HG02970 (cell line): Measurements from ENCODE around the gene GGTLC2.
"Not testable (repeated sequence)": the region's sequence is repeated elsewhere in the genome, so short reads cannot be mapped to it uniquely, and the experiment has no call there.

Source experiments
- ATAC-seq: cut with Tn5 transposase; IDR thresholded peaks from one replicate; pipeline ENCODE4 v1.9.1; 2021; ENCODE audit warnings: mild to moderate bottlenecking, moderate library complexity, moderate number of reproducible peaks; ENCODE audit not compliant: unreplicated experiment, low FRiP score

GGTLC2 gene

DNA sequence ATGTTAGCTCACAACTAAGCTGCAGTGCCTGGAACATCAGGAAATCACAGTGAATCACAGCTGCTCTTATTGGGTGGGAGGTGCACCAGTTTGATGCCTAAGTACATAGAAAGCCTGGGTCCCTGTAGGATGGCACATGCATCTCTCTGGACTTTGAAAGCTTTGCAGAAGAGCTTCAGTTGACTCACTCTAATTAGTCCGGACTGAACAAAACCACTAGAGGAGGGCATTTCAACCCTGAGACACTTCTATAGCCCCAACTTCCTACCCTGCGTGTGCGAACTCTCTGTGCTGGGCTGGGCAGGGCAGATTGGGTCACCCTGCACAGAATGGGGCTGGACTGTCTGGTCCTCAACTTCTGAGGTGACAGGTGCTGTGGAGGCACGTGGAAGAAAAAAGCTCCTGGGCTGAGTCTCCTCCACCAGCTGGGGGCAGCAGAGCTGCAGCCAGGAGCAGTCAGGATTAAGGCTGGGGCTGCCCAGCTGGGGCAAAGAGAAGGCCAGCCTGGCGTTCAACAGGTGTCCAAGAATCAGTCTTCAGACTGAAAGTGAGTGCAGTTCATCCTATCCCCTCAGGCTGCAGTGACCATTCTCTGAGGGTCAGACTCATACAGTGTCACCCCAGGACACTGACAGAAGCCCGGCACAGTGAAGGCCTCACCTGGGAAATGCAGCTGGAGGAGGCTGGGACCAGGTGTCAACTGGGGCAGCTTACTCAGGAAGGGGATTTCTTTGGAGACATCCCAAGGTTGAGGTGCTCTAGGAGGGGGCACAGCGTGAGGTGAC is 22.1 kb downstream of the GGTLC2 start:
- ATAC-seq: no peak

DNA sequence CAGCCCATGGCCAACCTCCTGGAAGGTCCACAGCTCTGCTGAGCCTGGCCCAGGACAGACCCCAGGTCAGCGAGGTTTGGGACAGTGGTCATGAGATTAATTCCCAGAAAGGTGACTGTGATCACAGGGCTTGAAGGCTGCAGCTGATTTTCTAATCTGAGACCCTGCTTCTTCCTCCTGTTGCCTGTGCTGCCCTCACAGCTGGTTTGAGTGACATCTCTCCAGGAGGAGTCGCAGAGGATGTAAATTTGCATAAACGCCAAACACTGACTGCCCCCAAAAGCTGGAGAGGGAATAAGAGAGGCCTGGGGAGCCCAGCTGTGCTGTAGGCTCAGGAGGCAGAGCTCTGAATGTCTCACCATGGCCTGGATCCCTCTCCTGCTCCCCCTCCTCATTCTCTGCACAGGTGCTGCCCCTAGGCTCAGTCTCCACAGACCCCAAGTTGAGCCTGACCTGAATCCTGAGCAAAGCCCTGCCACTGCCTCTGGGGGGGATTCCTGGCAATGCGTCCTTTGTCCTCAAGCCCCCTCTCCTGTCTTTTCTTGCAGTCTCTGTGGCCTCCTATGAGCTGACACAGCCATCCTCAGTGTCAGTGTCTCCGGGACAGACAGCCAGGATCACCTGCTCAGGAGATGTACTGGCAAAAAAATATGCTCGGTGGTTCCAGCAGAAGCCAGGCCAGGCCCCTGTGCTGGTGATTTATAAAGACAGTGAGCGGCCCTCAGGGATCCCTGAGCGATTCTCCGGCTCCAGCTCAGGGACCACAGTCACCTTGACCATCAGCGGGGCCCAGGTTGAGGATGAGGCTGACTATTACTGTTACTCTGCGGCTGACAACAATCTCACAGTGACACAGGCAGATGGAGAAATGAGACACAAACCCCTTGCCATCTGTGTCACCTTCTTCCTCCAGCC is 23.8 kb downstream of the GGTLC2 start:
- no peak for ATAC-seq

DNA sequence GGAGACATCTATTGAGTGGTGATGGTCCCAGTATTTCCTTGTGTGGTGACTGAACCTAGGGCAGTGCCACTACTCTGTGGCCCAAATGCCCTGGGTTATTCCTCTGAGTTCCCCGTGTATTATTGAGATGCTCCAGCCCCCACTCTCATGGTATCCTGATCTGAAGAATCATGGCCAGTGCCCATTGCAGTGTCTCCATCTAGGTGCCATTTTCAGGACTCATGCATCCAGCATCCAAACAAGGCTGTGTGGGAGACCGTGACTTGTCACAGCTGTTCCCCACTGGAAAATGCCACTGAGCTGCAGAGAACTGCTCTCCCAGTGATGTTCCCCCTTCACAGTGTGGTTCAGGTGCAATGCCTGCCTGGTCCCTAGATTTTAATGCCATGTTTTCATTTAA is 24.7 kb downstream of the GGTLC2 start:
- ATAC-seq: no peak

DNA sequence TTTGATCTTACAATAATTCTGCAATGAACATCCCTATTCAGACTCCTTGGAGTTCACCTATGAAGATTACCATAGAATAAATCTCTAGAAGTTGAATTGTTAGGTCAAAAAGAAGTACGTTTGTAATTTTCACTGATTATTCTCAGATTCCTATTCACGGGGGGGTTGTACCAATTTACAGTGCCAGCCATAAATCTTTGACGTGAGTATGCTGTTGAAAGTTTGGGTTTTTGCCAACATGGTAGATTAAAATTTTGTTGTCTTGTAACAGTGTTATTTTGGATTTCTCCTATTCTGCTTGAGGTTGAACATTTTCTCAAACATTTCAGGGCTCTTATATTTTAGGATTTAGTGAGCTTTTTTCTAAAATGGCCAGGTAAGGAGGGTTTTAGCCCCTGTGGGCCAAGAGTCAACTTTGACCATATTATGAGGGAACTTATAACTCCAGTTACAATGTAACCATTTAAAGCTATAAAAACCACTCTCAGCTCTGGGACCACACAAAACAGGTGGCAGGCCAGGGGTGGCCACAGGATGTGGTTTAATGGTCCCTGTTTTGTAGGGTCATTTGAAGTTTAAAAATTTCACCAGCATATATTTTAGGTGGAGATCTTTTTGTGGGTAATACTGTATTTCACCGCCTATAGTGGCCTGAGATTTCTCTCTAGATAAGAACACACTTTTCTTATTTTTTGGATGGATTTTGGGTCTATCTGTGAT is 25.8 kb downstream of the GGTLC2 start:
- no peak for ATAC-seq

DNA sequence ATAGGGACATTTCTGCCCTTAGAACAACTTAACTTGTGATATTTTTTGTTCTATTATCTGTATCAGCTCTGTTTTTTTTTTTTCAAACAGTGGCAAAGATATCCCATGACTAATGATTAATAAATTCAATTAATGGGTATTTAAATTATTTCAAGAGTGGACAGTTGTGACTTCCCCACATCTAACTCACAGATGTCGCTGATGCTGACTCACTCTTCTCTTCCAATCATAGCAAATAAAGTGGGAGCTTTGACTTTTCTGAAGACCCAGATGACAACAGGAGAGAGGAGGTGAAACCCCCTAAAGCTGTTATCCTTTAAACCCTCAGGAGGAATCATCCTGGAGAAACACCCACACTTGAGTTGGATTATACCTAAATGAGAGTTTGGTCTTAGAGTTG is 27.1 kb downstream of the GGTLC2 start:
- ATAC-seq: no peak

DNA sequence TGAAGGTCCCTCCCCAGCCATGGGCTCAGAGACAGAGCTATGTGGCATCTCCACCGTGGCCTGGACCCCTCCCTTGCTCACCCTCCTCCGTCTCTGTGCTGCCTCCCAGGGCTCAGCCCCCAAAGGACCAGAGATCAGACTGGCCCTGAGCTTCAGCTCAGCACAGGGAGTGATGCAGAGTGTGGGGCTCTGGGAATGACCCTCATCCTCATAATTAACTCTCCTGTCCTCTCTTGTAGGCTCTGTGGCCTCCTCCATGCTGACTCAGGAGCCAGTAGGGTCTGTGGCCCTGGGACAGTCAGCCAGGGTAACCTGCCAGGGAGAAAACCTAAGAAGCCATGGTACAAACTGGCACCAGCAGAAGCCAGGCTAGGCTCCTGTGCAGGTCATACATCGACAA is 28.7 kb downstream of the GGTLC2 start:
- no peak for ATAC-seq

DNA sequence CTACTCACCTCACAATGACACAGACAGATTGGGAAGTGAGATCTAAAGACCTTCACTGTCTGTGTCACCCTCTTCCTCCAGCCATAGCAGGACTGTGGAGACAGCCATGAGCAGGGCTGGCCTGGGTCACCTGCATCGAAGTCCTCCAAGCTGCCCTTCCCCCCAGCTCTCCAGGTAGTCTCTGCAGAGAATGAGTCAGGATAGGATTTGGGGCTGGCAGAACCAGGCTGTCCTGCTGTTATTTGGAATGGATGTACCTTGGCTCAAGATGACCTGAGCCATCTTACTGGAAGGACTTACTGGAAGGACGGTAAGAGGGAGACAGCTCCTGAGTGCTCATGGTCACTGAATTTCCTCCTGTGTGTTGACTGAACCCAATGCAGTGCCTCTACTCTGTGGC is 29.2 kb downstream of the GGTLC2 start:
- ATAC-seq: no peak

DNA sequence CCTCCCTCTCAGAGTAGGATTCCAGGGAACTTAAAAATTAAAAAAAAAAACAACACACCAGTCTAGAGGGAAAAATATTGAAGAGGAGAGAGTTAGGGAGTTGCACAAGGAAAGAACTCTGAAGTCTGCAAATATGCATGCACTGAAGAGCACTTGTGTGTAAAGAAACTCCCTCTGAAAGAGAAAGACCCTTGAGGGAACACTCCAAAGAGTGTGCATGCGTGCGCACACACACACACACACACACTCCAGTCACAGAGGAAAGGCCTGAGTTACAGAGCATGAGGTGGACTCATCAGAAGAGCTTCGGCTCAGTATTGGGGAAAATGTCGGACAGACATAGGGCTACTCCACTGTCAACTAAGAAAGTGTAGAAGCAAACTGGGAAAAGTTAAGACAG is 30.1 kb downstream of the GGTLC2 start:
- ATAC-seq: no peak

DNA sequence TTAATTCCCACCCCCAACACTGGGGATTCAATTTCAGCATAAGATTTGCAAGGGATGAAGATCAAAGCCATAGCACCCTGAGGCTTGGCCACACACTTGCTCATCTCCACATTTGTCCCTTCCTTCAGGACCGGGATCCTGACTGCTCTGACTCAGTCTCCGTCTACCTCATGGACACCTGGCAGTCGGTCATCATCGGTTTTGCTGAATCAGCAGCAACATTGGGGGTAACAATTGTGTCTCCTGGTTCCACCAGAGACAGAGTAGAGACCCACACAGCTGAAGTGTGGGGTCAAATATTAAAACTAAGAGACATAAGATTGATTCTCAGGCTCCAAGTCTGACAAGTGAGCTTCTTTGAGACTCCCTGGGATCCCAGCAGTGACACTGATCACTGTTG is 34.6 kb downstream of the GGTLC2 start:
- ATAC-seq: no peak

DNA sequence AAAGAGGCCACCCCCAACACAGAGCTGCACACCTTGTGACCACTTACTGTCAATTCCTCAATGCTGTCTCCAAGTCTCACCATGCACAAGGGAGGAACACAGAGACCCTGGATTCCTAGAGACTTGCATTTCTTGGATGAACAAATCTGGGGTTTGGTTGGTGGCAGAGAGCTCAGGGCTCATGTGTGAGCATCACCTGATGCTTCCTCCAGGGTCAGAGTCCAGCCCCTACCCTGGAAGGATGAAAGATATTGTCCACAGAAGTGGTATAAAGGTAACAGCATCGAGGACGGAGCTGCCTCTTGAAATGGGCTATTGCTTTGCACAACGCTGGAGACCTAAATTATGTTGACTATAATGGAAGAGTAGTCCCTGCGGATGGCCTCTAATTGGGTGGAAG is 36.0 kb downstream of the GGTLC2 start:
- no peak for ATAC-seq

DNA sequence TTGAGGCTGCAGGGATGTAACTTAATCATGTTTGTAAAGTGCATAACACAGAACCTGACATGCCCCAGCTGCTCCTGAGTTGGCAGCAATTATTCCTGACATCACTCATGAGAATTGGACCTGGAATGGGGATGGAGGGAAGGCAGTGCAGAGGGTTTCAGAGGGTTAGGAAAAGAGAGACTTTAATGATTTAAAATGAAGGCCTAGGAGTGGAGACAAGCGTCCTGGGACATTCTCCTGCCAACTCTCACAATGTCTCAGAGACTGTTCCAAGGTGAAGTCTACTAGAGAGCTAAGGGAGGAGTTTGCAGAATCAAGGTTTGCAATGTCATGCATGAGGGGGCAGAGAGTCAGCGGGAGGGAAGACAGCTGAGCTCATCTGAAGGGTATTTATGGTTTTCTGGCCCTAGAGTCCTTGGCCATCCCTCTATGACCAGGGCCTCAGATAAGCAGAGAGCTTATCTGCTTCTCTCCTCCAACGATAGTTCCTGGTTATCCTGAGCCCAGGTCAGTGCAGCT is 36.9 kb downstream of the GGTLC2 start:
- no peak for ATAC-seq

DNA sequence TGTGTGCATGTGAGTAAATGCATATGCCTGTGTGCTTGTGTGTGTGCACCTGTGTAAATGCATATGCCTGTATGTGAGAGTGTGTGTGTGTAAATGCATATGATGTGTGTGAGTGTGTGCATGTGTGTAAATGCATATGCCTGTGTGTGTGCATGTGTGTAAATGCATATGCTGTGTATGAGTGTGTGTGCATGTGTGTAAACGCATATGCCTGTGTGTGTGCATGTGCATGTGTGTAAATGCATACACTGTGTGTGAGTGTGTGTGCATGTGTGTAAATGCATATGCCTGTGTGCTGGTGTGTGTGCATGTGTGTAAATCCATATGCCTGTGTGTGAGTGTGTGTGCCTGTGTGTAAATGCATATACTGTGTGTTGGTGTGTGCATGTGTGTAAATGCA is 37.8 kb downstream of the GGTLC2 start:
- ATAC-seq: no peak

DNA sequence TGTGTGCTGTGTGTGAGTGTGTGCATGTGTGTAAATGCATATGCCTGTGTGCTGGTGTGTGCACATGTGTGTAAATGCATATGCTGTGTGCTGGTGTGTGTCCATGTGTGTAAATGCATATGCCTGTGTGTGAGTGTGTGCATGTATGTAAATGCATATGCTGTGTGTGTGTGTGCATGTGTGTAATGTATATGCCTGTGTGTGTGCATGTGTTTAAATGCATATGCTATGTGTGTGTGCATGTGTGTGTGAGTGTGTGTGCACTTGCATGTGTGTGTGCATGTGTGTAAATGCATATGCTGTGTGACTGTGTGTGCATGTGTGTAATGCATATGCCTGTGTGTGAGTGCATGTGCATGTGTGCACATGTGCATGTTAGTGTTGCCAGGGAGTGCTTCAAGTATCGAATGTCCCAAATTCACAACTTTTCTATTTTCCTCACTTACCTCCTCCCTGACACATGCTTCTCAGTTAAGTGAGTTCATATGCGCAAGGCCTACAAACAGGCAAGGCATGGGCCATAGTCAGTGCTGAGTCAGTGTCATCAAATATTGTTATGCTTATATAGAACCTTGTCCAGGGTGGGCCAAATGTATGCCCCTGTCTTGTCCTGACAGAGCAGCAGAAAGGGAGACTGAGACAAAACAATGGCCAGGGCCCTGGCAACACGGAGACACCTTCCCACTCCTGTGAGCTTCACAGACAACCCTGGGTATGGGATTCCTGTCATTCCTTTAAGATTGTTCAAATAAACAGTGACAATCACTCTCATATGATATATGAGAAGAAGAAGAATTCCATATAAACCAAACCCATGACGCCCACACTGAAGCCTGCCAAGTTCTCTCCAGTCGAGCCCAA is 38.6 kb downstream of the GGTLC2 start:
- no peak for ATAC-seq

DNA sequence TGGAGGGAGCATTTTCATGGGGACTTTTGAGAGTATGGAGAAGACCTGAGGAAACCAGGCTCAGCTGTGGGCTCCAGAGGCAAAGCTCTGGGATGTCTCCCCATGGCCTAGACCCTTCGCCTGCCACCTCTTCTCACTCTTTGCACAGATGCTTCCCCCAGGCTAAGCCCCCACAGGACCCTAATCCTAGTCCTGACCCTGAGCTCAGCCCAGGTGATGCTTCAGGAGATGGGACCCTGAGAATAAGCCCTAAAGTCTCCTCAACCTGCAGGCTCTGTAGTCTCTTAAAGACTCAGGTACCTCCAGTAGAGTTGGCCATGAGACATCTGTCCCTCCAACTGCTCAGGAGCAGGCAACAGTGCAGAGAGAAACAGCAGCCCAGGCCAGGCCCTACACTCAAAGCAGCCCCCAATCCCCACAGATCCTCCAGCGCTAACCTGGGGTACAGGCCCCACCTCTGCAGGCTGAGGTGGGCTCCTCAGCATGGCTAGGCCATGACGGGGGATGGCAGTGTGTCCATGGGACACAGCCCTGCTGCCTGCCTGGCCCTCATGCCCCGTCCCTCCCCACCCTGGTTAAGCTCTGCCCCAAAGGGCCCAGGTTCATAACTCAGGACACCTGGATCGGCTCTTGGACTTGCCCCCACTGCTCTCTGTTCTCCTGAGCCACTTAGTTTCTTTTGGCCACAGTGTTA is 39.4 kb downstream of the GGTLC2 start:
- ATAC-seq: no peak

DNA sequence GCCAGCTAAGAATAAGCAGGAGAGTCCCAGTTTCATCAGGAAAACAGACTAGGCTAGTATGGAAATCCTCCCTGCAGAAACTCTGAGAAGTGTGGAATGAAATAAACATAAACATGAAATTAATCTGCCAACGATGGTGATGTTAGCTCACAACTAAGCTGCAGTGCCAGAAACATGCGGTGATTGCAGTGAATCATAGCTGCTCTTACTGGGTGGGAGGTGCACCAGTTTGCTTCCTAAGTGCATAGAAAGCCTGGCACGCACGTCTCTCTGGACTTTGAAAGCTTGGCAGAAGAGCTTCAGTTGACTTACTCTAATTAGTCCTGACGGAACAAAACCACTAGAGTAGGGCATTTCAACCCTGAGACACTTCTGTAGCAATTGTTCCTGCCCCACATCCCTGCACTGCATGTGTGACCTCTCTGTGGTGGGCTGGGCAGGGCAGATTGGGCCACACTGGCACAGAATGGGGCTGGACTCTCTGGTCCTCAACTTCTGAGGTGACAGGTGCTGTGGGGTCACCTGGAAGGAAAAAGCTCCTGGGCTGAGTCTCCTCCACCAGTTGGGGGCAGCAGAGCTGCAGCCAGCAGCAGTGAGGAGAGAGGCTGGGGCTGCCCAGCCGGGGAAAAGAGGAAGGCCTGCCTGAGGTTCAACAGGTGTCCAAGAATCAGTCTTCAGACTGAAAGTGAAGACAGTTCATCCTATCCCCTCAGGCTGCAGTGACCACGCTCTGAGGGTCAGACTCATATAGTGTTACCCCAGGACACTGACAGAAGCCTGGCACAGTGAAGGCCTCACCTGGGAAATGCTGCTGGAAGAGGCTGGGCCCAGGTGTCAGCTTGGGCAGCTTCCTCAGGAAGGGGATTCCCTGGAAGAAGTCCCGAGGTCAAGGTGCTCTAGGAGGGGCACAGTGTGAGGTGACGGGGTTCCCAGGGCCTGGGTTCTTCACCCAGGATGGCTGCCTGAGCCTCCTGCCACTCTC is 40.5 kb downstream of the GGTLC2 start:
- ATAC-seq: no peak

DNA sequence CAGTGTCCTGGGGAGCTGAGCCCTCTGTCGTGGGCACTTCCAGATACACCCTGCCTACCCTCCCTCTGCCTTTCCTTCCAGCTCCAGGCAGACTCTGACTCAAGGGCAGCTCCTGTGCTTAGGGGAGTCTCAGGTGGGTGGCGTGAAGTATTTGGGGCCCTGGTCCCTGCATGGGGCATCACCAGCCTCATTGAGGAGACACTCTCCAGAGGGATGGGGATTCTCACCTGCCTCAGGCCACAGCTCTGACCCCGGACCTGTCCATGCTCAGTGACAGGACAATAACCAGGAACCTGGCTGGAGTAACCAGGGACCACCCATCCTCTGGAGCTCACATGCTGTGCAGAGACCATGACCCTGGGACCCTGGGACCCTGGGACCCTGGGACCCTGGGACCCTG is 41.2 kb downstream of the GGTLC2 start:
- no peak for ATAC-seq

DNA sequence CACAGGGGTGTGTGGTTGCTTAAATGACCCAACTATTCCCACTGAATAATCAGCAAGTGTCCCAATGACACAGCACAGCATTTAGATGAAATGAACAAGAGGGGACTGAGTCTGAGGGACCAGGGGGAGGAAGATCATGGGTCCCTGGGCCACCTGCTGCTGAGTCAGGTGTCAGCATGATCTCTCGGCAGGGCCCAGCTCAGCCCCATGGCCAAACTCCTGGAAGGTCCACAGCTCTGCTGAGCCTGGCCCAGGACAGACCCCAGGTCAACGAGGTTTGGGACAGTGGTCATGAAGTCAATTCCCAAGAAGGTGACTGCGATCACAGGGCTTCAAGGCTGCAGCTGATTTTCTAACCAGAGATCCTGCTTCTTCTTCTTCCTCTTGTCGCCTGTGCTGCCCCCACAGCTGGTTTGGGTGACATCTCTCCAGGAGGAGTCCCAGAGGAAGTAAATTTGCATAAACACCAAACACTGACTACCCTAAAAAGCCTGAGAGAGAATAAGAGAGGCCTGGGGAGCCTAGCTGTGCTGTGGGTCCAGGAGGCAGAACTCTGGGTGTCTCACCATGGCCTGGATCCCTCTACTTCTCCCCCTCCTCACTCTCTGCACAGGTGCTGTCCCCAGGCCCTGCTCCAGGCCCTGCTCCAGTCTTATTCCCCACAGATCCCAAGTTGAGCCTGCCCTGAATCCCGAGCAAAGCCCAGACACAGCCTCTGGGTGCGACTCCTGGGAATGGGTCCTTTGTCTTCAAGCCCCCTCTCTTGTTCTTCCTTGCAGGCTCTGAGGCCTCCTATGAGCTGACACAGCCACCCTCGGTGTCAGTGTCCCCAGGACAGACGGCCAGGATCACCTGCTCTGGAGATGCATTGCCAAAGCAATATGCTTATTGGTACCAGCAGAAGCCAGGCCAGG is 42.0 kb downstream of the GGTLC2 start:
- ATAC-seq: not testable (repeated sequence)
